Hypothalamus (tissue), 51 donors: Measurements from ENCODE around the gene RHOT2.
"Not testable (repeated sequence)": the region's sequence is repeated elsewhere in the genome, so short reads cannot be mapped to it uniquely, and the experiment has no call there.

Experiments used
- DNase-seq, 51 donors: peaks; one replicate each; lab custom pipeline; 2025; lab: John Stamatoyannopoulos, UW

Gene RHOT2

DNA sequence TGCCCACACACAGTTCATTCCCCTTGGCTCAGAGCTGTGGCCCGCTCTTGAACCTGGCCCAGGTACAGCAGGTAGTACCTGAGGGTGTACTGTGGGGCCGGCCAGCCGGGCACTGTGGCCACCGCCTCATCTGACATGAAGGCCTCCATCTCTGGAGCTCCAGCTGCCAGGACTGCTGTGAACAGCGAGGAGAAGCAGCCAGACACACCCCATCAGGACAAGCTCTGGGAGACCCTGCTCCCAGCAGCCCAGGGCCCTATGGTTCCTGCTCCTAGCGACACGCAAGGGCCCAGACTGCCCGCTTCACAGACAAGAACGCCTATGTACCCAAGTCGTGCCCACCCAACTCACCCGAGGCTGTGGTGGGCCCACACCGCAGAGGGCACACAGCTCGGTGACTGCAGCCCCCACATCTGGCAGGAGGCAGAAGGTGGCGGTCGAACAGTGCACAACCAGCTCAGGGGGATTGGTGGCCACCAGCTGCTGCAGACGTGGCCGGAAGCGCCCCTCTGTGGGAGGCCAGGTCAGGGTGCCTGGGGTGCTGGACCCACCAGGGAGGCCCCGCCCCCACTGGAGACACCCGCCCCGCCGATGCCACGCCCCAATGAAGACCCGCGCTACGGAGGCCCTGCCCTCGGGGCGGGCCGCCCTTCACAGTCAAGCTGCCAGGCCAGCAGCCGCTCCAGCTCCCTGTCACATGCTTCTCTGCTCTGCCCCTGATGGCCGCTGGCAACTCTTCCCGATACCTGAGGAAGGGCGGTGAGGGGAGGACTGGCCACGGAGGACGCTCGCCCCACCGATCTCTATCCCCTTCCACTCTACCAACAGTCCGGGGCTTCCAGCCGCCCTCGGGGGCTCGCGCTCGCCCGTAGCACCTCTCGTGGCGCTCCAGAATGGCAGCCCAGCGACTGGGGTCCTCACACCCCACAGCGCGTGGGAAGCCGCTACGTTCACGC, 11.2 kb downstream of the RHOT2 start:
- peak in 37 of 51 donors; percentile 13 to 79 (median 61) for DNase-seq

DNA sequence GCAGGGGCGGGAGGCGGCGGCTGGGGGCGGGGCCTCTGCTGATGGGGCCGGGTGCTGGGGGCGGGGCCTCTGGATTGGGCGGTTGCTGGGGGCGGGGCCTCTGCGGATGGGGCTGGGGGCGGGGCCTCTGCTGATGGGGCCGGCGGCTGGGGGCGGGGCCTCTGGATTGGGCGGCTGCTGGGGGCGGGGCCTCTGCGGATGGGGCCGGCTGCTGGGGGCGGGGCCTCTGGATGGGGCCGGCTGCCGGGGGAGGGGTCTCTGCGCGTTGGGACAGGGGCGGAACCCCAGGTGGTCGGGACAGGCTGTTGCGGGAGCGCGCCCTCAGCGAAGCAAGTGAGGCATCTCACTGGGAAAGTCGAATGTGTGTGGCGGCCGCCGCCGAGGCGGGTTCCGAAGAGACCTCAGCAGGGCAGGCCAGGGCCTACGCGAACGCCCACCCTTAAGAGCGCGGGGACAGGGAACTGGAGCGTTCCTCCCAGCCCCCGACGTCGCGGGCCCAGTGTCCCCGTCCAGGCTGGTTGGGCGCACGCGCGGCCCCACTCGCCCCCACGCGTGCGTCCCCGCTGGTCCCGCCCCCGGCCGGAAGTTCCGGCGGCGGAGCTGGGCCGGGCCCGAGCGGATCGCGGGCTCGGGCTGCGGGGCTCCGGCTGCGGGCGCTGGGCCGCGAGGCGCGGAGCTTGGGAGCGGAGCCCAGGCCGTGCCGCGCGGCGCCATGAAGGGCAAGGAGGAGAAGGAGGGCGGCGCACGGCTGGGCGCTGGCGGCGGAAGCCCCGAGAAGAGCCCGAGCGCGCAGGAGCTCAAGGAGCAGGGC, 12.1 kb downstream of the RHOT2 start, which contains the start of gene STUB1:
Gene STUB1, plus strand, starts transcription at position 597 of the 811 bp plus-strand sequence. Its CDS starts 116 bp downstream, at position 713.
- DNase-seq = peak; percentile 46 to 96 (median 87)

DNA sequence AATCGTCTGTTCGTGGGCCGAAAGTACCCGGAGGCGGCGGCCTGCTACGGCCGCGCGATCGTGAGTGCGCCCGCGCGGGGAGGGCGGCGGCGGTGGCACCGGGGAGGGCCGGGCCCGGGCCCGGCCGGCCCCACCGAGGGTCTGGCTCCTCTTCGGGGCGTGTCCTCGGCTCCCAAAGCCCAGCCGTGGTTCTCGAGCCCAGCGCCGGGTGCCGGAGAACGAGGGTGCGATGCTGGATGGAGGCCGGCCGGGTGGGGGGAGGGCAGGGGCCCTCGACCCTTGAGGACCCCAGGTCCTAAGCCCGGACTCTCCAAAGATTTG, 12.7 kb downstream of the RHOT2 start:
- peak in 1 of 51 donors; percentile 53 for DNase-seq

- DNase-seq = peak in 1 of 51 donors; percentile 34
Measured at GRCh38 chr16:680967-681745, 13.2 kb downstream of the RHOT2 start.

- no peak for DNase-seq
Measured at GRCh38 chr16:681746-682427, 14.0 kb downstream of the RHOT2 start.

DNA sequence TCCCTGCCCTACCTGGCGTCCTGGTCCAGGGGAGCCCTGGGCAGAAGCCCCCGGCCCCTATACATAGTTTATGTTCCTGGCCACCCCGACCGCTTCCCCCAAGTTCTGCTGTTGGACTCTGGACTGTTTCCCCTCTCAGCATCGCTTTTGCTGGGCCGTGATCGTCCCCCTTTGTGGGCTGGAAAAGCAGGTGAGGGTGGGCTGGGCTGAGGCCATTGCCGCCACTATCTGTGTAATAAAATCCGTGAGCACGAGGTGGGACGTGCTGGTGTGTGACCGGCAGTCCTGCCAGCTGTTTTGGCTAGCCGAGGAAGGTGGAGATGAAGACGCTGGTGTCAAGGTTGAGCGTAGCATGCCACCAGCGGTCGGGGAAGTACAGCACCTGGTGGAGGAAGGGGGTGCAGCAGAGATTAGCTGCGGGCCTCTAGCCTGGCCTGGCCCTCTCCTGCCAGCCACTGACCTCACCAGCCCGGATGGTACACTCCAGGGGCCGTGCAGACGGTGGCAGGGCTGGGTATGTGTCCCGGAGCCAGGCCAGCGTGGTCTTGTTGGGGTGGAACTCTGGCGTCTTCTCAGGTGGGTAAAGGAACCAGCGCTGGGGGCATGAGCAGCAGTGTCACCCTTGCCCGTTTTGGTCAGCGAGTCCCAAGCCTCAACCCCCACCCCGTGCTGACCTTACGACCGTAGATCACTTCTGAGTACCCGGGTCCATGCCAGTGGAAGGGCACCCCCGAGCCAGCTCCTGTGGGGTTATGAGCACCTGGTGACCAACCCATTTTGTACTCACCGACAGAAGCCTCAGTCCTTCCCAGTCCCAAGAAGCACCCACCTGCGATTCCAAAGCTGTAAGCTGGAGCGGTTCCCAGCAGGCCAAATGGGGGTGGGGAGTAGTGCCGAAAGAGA, 14.8 kb downstream of the RHOT2 start:
- no peak for DNase-seq

DNA sequence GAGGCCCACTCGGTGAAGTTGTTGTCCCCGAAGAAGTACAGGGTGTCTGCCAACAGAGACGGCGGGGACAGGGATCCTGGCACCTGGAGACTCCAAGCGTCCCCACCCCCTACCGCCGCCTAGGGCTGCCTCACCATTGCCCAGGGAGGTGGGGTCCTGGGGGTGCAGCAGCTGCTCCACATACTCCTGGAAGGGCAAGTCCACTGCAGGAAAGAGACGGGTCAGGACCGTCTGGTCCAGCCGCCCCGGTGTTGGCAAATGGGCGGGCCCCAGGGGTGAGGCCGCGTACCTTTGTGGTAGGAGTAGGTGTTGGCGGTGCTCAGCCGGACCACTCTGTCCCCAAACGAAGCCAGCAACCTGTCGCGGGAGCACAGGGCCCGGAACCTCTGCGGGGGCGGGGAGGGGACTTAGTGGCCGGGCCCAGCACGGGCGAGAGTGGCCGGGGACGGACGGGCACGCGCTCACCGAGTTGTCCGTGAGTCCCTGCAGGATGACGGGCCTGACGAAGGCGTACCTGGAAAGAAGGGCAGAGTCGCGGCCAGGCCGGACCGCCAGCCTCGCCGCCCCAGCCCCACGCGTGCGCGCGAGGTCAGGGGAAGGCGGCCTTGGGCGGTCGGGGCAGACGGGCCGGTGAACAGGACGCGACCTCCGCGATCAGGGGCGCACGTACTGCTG, 15.6 kb downstream of the RHOT2 start:
- peak in 1 of 51 donors; percentile 13 for DNase-seq

- peak; percentile 62 to 99 (median 94) for DNase-seq
Measured at GRCh38 chr16:684071-684794, 16.3 kb downstream of the RHOT2 start, which contains the start of gene JMJD8. TSS of gene JMJD8 (minus strand) at chr16:684334. CDS start at chr16:684319, 15 bp downstream.

GRCh38 chr16:684961-685696, 17.2 kb downstream of the RHOT2 start:
- DNase-seq = no peak

DNA sequence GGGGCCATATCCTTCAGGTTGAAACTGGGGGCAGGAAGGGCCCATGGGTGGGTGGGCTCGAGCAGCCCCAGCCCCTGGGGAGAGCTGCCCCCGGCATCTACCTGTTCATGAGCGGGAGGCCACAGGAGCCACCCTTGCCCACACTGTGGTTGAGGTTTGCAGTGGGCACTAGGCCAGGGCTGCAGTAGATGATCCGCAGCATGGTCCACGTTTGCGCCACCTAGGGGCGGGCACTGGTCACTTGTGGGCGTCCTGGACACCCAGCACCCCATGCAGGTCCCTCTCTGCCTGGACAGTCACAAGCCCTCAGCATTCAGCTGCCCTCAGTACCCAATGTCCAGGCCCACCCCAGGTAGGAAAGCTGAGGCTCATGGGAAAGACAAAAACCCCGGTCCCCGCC, 18.0 kb downstream of the RHOT2 start:
- DNase-seq = peak in 1 of 51 donors; percentile 13

DNA sequence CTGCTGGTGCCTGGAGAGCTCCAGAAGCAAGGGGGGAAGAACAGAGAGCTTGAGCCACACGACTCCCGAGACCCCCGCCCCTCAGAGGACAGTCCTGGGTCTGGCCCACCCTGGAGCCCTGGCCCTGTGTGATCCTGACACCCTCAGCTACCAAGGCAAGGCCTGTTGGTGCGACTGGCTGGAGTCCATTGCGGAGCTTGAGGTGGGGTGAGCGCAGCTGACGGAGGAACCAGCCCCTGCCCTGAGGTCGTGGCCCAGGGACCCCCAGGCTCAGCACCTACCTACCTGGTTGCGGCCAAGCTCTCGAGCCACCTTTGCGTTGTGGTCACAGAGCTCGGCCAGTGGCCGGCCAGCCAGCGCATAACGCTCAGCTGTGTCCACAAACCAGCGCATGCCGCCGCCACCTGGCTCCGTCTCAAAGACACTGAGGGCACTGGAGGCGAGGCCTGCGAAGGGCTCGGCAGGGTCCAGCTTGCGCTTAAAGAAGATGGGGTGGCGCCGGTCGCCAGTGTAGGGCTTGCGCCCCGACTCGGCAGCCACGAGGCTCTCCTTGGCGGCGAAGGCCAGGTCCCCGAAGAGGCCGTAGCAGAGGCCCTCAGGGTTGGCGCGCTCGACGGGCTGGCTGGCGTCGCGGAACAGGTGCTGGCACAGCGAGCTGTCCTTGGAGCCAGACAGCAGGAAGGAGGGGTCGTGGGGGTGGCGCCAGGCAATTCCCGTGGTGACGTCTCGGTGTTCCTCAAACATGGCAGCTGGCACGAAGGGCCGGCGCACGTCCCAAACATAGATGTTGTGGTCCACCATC, 18.7 kb downstream of the RHOT2 start:
- no peak for DNase-seq

DNA sequence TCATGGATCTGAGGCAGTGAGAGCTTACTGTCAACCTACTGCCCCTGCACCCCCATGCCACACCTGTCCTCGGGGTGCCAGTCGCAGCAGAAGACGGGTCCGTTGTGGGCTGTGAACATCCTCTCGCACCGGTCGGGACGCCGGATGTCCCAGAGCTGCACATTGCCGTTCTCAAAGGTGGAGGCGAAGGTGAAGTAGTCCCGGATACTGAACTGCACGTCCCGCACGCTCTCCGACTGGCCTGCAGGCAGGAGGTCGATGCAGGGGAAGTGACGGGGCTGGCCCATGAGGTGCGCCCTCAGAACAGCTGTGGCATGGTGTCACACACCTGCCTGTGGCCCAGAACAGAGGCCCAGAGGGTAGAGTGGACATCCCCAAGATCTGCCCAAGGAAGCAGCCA, 19.6 kb downstream of the RHOT2 start:
- DNase-seq = no peak

DNA sequence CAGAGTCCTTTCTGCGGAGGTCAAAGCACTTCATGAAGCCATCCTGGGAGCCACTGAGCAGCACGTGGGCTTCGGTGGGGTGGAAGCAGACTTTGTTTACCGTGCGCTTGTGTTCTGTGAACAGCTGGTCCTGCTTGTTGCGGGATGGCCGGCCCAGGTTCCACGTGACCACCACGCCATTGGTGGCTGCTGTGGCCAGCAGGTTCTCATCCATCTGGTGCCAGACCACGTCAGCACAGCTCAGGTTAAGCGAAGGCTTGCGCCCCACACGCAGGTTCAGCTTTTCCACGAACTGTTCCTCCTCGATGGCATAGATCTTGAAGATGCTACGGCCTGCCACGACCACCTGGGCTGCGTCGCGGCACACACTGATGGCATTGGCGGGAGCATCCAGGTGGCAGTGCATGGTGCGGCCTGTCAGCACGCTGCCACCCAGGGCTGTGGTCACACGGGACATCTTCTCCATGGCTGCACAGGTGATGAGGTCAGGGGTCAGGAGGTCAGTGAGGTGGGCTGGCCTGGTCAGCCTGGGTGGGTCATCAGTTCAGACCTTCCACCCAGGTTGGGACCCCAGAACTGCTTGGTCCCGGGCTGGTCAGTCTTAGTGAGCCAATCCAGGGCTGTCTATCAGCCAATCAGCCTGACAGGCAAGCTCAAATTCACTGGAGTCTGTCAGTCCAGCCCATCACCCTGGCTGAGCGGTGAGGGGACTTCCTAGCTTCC, 21.4 kb downstream of the RHOT2 start:
- DNase-seq = no peak

DNA sequence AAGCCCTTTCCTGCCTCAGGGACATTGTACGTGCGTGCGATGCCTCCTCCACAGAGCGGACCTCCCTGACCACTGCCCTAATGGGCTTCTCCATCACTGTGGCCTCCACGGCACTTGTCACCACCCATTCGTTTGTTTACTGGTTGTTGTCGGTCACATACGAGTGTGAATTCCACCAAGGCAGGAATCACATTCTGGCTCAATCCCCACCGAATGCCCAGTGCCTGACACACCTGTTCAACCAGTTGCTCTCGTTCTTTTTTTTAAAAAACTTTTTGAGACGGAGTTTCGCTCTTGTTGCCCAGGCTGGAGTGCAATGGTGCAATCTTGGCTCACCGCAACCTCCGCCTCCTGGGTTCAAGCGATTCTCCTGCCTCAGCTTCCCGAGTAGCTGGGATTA, 23.3 kb downstream of the RHOT2 start:
- not testable (repeated sequence) for DNase-seq

DNA sequence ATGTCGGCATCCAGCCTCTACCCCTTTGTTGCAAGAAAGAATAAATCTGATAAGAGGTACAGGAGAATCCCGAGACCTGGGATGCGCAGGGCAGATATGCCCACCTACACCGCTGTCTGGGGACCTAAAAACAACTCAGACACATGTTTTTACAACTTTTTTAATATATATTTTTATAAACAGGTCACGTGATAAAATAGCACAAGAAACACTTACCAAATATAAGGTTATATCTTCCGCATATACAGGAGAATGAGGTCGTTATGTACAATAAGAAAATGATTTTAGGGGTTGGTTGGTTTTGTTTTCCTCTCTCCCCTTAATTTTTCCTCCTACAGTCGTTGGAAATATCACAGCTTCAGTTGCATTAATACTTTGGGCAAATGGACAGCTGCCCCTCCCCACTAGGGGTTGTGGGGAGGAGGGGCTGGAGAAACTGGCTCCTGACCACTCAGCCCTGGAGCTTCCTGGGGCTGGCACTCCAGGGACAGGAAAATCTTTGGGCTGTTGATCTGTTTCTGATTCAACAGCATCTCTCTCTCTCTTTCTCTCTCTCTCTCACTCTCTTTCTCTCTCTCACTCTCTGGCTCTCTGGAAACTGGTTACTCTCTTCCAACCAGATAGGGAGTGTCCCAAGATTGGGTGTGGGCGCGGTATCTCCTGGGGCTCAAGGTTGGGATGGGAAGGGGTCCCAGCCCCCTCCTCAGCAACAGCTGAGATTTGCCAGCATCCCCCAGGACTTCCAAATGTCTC, 24.6 kb downstream of the RHOT2 start:
- DNase-seq = no peak
